Fibroblast of mammary gland (primary cell): ENCODE data around the gene NBR1.
"Not testable (repeated sequence)": the region's sequence is repeated elsewhere in the genome, so short reads cannot be mapped to it uniquely, and the experiment has no call there.

Experiments
- DNase-seq: peaks from one replicate; pipeline ENCODE4 v3.0.0-alpha.2; 2010; ENCODE audit warnings: low read depth
- H3K4me3 ChIP-seq: 2 replicates; pipeline ENCODE4 v1.5.1; 2011; ENCODE audit warnings: low read depth, mild to moderate bottlenecking, low read length, moderate library complexity; ENCODE audit not compliant: control insufficient read depth
- CTCF ChIP-seq: conservative IDR thresholded peaks from 2 replicates; pipeline ENCODE4 v1.5.1; 2011; ENCODE audit warnings: low read depth, low read length, inconsistent platforms; ENCODE audit not compliant: control insufficient read depth, insufficient read depth

Gene NBR1

GRCh38 chr17:43219001-43219400 lies 48.0 kb downstream of the NBR1 start:
- no peak for TF ChIP-seq CTCF
- H3K4me3 ChIP-seq, result no peak overlapping the region
- DNase-seq, result no peak

GRCh38 chr17:43219746-43220380 lies 48.8 kb downstream of the NBR1 start:
- TF ChIP-seq CTCF, result no peak
- no peak for DNase-seq
- no peak overlapping the region for H3K4me3 ChIP-seq

GRCh38 chr17:43220511-43221125 lies 49.6 kb downstream of the NBR1 start:
- no peak for DNase-seq
- no peak for TF ChIP-seq CTCF
- no peak overlapping the region for H3K4me3 ChIP-seq

- no peak for DNase-seq
- TF ChIP-seq CTCF, result no peak
- no peak overlapping the region for H3K4me3 ChIP-seq
These were observed 53.2 kb downstream of the NBR1 start for GRCh38 chr17:43224146-43224705.

GRCh38 chr17:43226393-43226792 lies 55.4 kb downstream of the NBR1 start:
- H3K4me3 ChIP-seq, result no peak overlapping the region
- DNase-seq, result no peak
- no peak for TF ChIP-seq CTCF

GRCh38 chr17:43228020-43228782 lies 57.2 kb downstream of the NBR1 start, which contains the start of gene CCDC200:
Gene CCDC200, minus strand, starts transcription at chr17:43228623. Its CDS starts 69 bp downstream, at chr17:43228554.
- not testable (repeated sequence) for DNase-seq, H3K4me3 ChIP-seq

GRCh38 chr17:43231205-43232020 lies 60.4 kb downstream of the NBR1 start:
- not testable (repeated sequence) for H3K4me3 ChIP-seq, DNase-seq

GRCh38 chr17:43232021-43232699 lies 61.1 kb downstream of the NBR1 start:
- H3K4me3 ChIP-seq, DNase-seq: not testable (repeated sequence)

- not testable (repeated sequence) for H3K4me3 ChIP-seq, DNase-seq
These were observed 62.2 kb downstream of the NBR1 start for GRCh38 chr17:43233263-43233662.

- H3K4me3 ChIP-seq, DNase-seq: not testable (repeated sequence)
These were observed 62.9 kb downstream of the NBR1 start, which contains the start of gene RNU2-1 for GRCh38 chr17:43233877-43234276. Gene RNU2-1, minus strand, starts transcription at chr17:43233977.
